SK-N-SH treated with all-trans-retinoic acid at 6 μM for 48 hours (cell line): ENCODE measurements around the gene DENND1B.

Experiments used
- ARNTL ChIP-seq: fragments of 450-650 bp; formaldehyde crosslinking; IDR thresholded peaks from 2 replicates; pipeline ENCODE4 v1.5.0; 2020; ENCODE audit warnings: low read depth, mild to moderate bottlenecking, moderate library complexity, borderline replicate concordance
- CSRNP3 ChIP-seq: fragments of 250-450 bp; sonication (Bioruptor Pico); IDR thresholded peaks from 2 replicates; pipeline ENCODE4 v1.5.1; 2021; ENCODE audit warnings: mild to moderate bottlenecking, moderate library complexity
- GLIS3 ChIP-seq: fragments of 250-450 bp; sonication (Bioruptor Pico); IDR thresholded peaks from 2 replicates; pipeline ENCODE4 v1.5.0; 2020; ENCODE audit warnings: mild to moderate bottlenecking, moderate library complexity
- PATZ1 ChIP-seq: fragments of 250-450 bp; sonication (Bioruptor Pico); IDR thresholded peaks from 2 replicates; pipeline ENCODE4 v1.8.0; 2020; ENCODE audit warnings: mild to moderate bottlenecking, moderate library complexity, borderline replicate concordance
- POU6F1 ChIP-seq: fragments of 250-450 bp; sonication (Bioruptor Pico); IDR thresholded peaks from 2 replicates; pipeline ENCODE4 v1.8.0; 2021; ENCODE audit warnings: low read depth, mild to moderate bottlenecking, moderate library complexity, borderline replicate concordance
- PPARA ChIP-seq: fragments of 250-450 bp; sonication (Bioruptor Pico); IDR thresholded peaks from 2 replicates; pipeline ENCODE4 v1.5.0; 2020; ENCODE audit warnings: mild to moderate bottlenecking, borderline replicate concordance
- ZC3H10 ChIP-seq: fragments of 250-450 bp; sonication (Bioruptor Pico); IDR thresholded peaks from 2 replicates; pipeline ENCODE4 v1.5.1; 2021; ENCODE audit warnings: mild to moderate bottlenecking, moderate library complexity
- ZNF70 ChIP-seq: fragments of 450-650 bp; formaldehyde crosslinking; IDR thresholded peaks from 2 replicates; pipeline ENCODE4 v1.5.0; 2020; ENCODE audit warnings: mild to moderate bottlenecking, moderate library complexity

- TF ChIP-seq GLIS3 (CRISPR knock-in tag) (no peak), ZNF70 (CRISPR knock-in tag) (no peak), PATZ1 (CRISPR knock-in tag) (no peak), ARNTL (no peak), ZC3H10 (CRISPR knock-in tag) (no peak), POU6F1 (CRISPR knock-in tag) (no peak), CSRNP3 (CRISPR knock-in tag) (no peak), PPARA (CRISPR knock-in tag) (no peak)
These were observed 264.4 kb downstream of the DENND1B start for GRCh38 chr1:197510691-197511378.
